Keratinocyte (primary cell): ENCODE measurements around the gene LRIG1. TPM values are rescaled to one million over a fixed set of nuclear protein-coding genes. Genes with fewer than 3 reads are reported as not detected.

ENCODE experiments used
- DNase-seq: peaks from one replicate; pipeline ENCODE4 v3.0.0-alpha.2; 2011; ENCODE audit warnings: low read depth, missing footprints, low spot score
- FAIRE-seq: peaks from 2 replicates; lab custom pipeline; 2011; peaks lifted over from hg19 to GRCh38; lab: Jason Lieb, UNC
- H2AFZ ChIP-seq: 2 replicates; pipeline ENCODE4 v1.6.0; 2012; ENCODE audit warnings: low read length, control low read depth, inconsistent platforms; ENCODE audit not compliant: control insufficient read depth
- H3K27ac ChIP-seq: 2 replicates; pipeline ENCODE4 v1.5.1; 2011; ENCODE audit warnings: low read length; ENCODE audit not compliant: control insufficient read depth, insufficient read depth
- H3K27me3 ChIP-seq: 3 replicates; pipeline ENCODE4 v1.6.0; 2011; ENCODE audit warnings: low read length; ENCODE audit not compliant: control insufficient read depth, insufficient read depth; ENCODE audit errors: extremely low read depth
- H3K36me3 ChIP-seq, 2 experiments: 2 replicates in 1 of 2; 3 replicates in 1 of 2; pipeline ENCODE4 v1.5.1; 2011; ENCODE audit warnings: low read length in 2 of 2, mild to moderate bottlenecking in 1 of 2; ENCODE audit not compliant: control insufficient read depth in 2 of 2, insufficient read depth in 2 of 2; ENCODE audit errors: extremely low read depth in 1 of 2
- H3K4me1 ChIP-seq: 3 replicates; pipeline ENCODE4 v1.5.1; 2011; ENCODE audit warnings: low read length; ENCODE audit not compliant: control insufficient read depth, insufficient read depth; ENCODE audit errors: extremely low read depth
- H3K4me2 ChIP-seq: 3 replicates; pipeline ENCODE4 v1.6.0; 2011; ENCODE audit warnings: low read depth, low read length; ENCODE audit not compliant: control insufficient read depth, insufficient read depth; ENCODE audit errors: extremely low read depth
- H3K4me3 ChIP-seq, 3 experiments: fragments of 200-600 bp in 1 of 3; sonication (generic) in 1 of 3; 2 replicates in 2 of 3; 3 replicates in 1 of 3; pipeline ENCODE4 v1.5.1; 2011 to 2016; ENCODE audit warnings: low read length in 3 of 3, mild to moderate bottlenecking in 3 of 3, control low read depth in 2 of 3, inconsistent platforms in 1 of 3, low read depth in 1 of 3, mixed read lengths in 1 of 3, mixed run types in 1 of 3, moderate library complexity in 1 of 3; ENCODE audit not compliant: control insufficient read depth in 2 of 3, insufficient read depth in 2 of 3; ENCODE audit errors: extremely low read depth in 1 of 3
- H3K79me2 ChIP-seq: 2 replicates; pipeline ENCODE4 v1.6.0; 2012; ENCODE audit warnings: low read length; ENCODE audit not compliant: control insufficient read depth, insufficient read depth
- H3K9ac ChIP-seq: 3 replicates; pipeline ENCODE4 v1.6.0; 2011; ENCODE audit warnings: low read length; ENCODE audit not compliant: control insufficient read depth, insufficient read depth; ENCODE audit errors: extremely low read depth
- H3K9me1 ChIP-seq: 3 replicates; pipeline ENCODE4 v1.6.0; 2011; ENCODE audit warnings: low read length; ENCODE audit not compliant: control insufficient read depth, insufficient read depth; ENCODE audit errors: extremely low read depth
- H3K9me3 ChIP-seq: 2 replicates; pipeline ENCODE4 v1.5.1; 2012; ENCODE audit warnings: low read depth, low read length; ENCODE audit not compliant: control insufficient read depth
- H4K20me1 ChIP-seq: 3 replicates; pipeline ENCODE4 v1.6.0; 2011; ENCODE audit warnings: low read length; ENCODE audit not compliant: control insufficient read depth, insufficient read depth; ENCODE audit errors: extremely low read depth
- CTCF ChIP-seq, 3 experiments: IDR thresholded peaks in 1 of 3; conservative IDR thresholded peaks in 1 of 3; optimal IDR thresholded peaks in 1 of 3; 2 replicates in 2 of 3; 3 replicates in 1 of 3; pipeline versions ENCODE3 to v1.5.1; 2011; ENCODE audit warnings: low read length in 3 of 3, mild to moderate bottlenecking in 3 of 3, moderate library complexity in 2 of 3, control low read depth in 1 of 3, inconsistent platforms in 1 of 3; ENCODE audit not compliant: insufficient read depth in 2 of 3; ENCODE audit errors: extremely low read depth in 1 of 3
- EZH2 ChIP-seq: IDR thresholded peaks from one replicate; pipeline ENCODE4 v1.6.1; 2012; ENCODE audit warnings: inconsistent platforms, mild to moderate bottlenecking, low read length, moderate library complexity
- dilution Hi-C: fragments of 300-500 bp; cut with MboI; formaldehyde crosslinking; loops from one replicate; pipeline ENCODE4 v1.7.0; 2020; ENCODE audit warnings: low sequenced_read_pairs; ENCODE audit not compliant: extremely low pct_ligation_motif_present
- polyA plus RNA-seq, 5 experiments: library from polyadenylated mRNA; depleted of rRNA in 3 of 5; stranded (reverse) in 3 of 5; stranded (forward) in 1 of 5; unstranded in 1 of 5; fragments of >200 nt; gene quantifications; 1 replicate in 1 of 5; 2 replicates in 3 of 5; 3 replicates in 1 of 5; pipeline versions ENCODE4 v1.2.1 to v1.2.3, GENCODE V29; 2011 to 2012; ENCODE audit warnings: missing spikeins in 2 of 5, low read depth in 1 of 5, low replicate concordance in 1 of 5

Gene LRIG1
- polyA plus RNA-seq, 1 donor (not counting 4 experiments of a cell fraction or from before 2014, with no cell fraction given): 17.2 TPM

DNA sequence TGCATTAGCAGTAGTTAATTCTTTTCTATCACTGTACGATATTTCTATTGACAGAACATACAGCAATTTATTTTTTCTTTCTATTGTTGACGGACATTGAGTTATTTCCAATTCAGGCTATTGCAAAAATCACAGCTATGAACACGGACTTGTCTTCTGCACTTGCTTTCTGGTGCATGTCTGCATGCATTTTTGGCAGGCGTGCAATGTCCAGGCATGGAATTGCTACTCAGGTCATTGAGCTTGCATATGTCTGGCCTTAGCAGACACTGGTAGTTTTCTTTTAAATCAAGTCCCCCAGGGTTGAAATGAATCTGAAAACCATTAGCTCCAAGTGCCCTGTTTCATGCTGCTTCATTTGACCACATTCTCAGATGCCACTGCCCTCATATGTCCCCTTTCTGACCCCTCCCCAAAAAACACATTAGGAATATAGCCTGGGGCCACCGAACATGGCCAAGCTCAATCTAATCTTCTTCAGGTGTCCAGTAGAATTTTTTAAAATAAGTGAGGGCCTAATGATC is 72.8 kb downstream of the LRIG1 start:
- Histone ChIP-seq H3K9me1 (no peaks in the 10 kb centered on the region), H3K27ac (peak overlapping the region; percentile 59), H3K79me2 (peaks cover 43% of the 10 kb centered on the region), H3K9me3 (no peaks in the 10 kb centered on the region), H3K9ac (no peak overlapping the region), H2AFZ (no peak overlapping the region), H3K4me2 (peak overlapping the region; percentile 64), H3K36me3 (no peaks in the 10 kb centered on the region), H3K27me3 (no peaks in the 10 kb centered on the region), H4K20me1 (no peaks in the 10 kb centered on the region), H3K4me3 (no peak overlapping the region), H3K4me1 (peaks cover 36% of the 10 kb centered on the region)
- FAIRE-seq: no peak
- no peak for TF ChIP-seq CTCF (optimal IDR thresholded peaks at IDR 0.05 in 1 of 3, IDR thresholded peaks at IDR 0.05 in 1 of 3, conservative IDR thresholded peaks at IDR 0.05 in 1 of 3; ENCODE audit: extremely low read depth in 1 of 3, insufficient read depth in 2 of 3, low read length in 3 of 3)
- no peak for TF ChIP-seq EZH2
- dilution Hi-C loops: no loop called here
- DNase-seq: no peak

DNA sequence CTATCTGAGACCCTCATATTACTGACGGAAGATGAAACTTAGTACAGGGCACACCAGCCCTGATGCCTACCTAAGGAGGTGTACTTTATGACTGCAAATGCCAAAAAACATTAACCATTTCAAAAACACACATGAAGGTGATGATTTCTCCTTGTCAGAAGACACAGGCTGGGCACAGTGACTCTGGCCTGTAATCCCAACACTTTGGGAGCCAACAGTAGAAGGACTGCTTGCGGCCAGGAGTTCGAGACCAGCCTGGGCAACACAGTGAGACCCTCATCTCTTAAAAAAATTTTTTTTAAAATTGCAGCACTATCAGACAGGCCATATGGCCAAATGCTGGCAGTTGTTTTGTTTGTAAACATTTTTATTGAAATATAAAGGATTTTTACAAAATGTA is 73.5 kb downstream of the LRIG1 start:
- Histone ChIP-seq H3K27me3 (no peaks in the 10 kb centered on the region), H3K27ac (no peak overlapping the region), H3K4me3 (no peak overlapping the region), H3K9me3 (no peaks in the 10 kb centered on the region), H3K4me1 (peaks cover 36% of the 10 kb centered on the region), H3K79me2 (peaks cover 40% of the 10 kb centered on the region), H3K4me2 (no peak overlapping the region), H3K9ac (no peak overlapping the region), H2AFZ (no peak overlapping the region), H3K36me3 (no peaks in the 10 kb centered on the region), H4K20me1 (no peaks in the 10 kb centered on the region), H3K9me1 (no peaks in the 10 kb centered on the region)
- no peak for TF ChIP-seq EZH2
- TF ChIP-seq CTCF (optimal IDR thresholded peaks at IDR 0.05 in 1 of 3, IDR thresholded peaks at IDR 0.05 in 1 of 3, conservative IDR thresholded peaks at IDR 0.05 in 1 of 3; ENCODE audit: extremely low read depth in 1 of 3, insufficient read depth in 2 of 3, low read length in 3 of 3): no peak
- dilution Hi-C loops: no loop called here
- DNase-seq (no peak), FAIRE-seq (no peak)
